Neural progenitor cell (in vitro differentiated cells): ENCODE data around the gene ING2. TPM values are rescaled to one million over a fixed set of nuclear protein-coding genes. Genes with fewer than 3 reads are reported as not detected.
A peak's percentile ranks its signal among the peaks of the same experiment; 100 is the strongest.

ENCODE experiments used
- DNase-seq: peaks from one replicate; pipeline ENCODE4 v3.0.0-alpha.2; 2016; ENCODE audit warnings: low spot score
- H2AFZ ChIP-seq: fragments of 200-600 bp; sonication (generic); replicated peaks from 2 replicates; pipeline ENCODE4 v1.6.1; 2016; ENCODE audit warnings: antibody characterized with exemption
- H3F3A ChIP-seq: fragments of 200-600 bp; sonication (generic); 2 replicates; pipeline ENCODE4 v1.6.1; 2016; ENCODE audit warnings: antibody characterized with exemption, low read depth
- H3K27ac ChIP-seq: fragments of 200-600 bp; sonication (generic); 2 replicates; pipeline ENCODE4 v1.5.1; 2016; ENCODE audit warnings: mild to moderate bottlenecking
- H3K27me3 ChIP-seq: fragments of 200-600 bp; sonication (generic); 2 replicates; pipeline ENCODE4 v1.6.1; 2016; ENCODE audit warnings: mild to moderate bottlenecking, moderate library complexity
- H3K36me3 ChIP-seq: fragments of 200-600 bp; sonication (generic); 2 replicates; pipeline ENCODE4 v1.5.1; 2016
- H3K4me1 ChIP-seq: fragments of 200-600 bp; sonication (generic); 2 replicates; pipeline ENCODE4 v1.6.1; 2016; ENCODE audit warnings: mixed run types
- H3K4me2 ChIP-seq: fragments of 200-600 bp; sonication (generic); 2 replicates; pipeline ENCODE4 v1.6.1; 2016
- H3K4me3 ChIP-seq: fragments of 200-600 bp; sonication (generic); 2 replicates; pipeline ENCODE4 v1.5.1; 2016
- H3K79me2 ChIP-seq: fragments of 200-600 bp; sonication (generic); 2 replicates; pipeline ENCODE4 v1.6.1; 2016; ENCODE audit warnings: low read depth
- H3K9ac ChIP-seq: fragments of 200-600 bp; sonication (generic); 2 replicates; pipeline ENCODE4 v1.6.1; 2016
- H3K9me3 ChIP-seq: fragments of 200-600 bp; sonication (generic); 2 replicates; pipeline ENCODE4 v1.5.1; 2016; ENCODE audit warnings: low read depth
- H4K20me1 ChIP-seq: fragments of 200-600 bp; sonication (generic); 2 replicates; pipeline ENCODE4 v1.6.1; 2016; ENCODE audit warnings: low read depth
- H3K27ac Mint-ChIP-seq: 3 replicates; pipeline ENCODE4 v1.8.0; 2021; ENCODE audit warnings: mixed read lengths
- H3K27me3 Mint-ChIP-seq: 2 replicates; pipeline ENCODE4 v1.8.0; 2022; ENCODE audit warnings: low read depth, mild to moderate bottlenecking, inconsistent platforms, moderate library complexity, mixed read lengths; ENCODE audit not compliant: insufficient read depth
- H3K36me3 Mint-ChIP-seq: 3 replicates; pipeline ENCODE4 v1.8.0; 2021; ENCODE audit warnings: mixed read lengths
- H3K4me1 Mint-ChIP-seq: 3 replicates; pipeline ENCODE4 v1.8.0; 2021; ENCODE audit warnings: mixed read lengths
- H3K4me3 Mint-ChIP-seq: 3 replicates; pipeline ENCODE4 v1.8.0; 2021; ENCODE audit warnings: mild to moderate bottlenecking, moderate library complexity, mixed read lengths
- H3K9me3 Mint-ChIP-seq: 3 replicates; pipeline ENCODE4 v1.8.0; 2020; ENCODE audit warnings: mixed read lengths
- CTCF ChIP-seq: fragments of 200-600 bp; sonication (generic); IDR thresholded peaks from 2 replicates; pipeline ENCODE4 v1.5.1; 2017; ENCODE audit warnings: antibody characterized with exemption, mild to moderate bottlenecking
- EZH2 ChIP-seq: fragments of 200-600 bp; sonication (generic); IDR thresholded peaks from 2 replicates; pipeline ENCODE4 v1.6.1; 2017; ENCODE audit warnings: antibody characterized with exemption, mild to moderate bottlenecking, moderate library complexity
- EZH2phosphoT487 ChIP-seq: fragments of 200-600 bp; sonication (generic); IDR thresholded peaks from 2 replicates; pipeline ENCODE4 v1.6.1; 2017; ENCODE audit warnings: antibody characterized with exemption
- total RNA-seq: library from RNA; depleted of rRNA; stranded (reverse); fragments of >200 nt; gene quantifications from 2 replicates; pipeline ENCODE4 v1.2.3, GENCODE V29; 2015; ENCODE audit warnings: low replicate concordance

The ING2 gene
- total RNA-seq, 1 donor from 2014 or later = 38.0 TPM

GRCh38 chr4:183499801-183500200, 5.1 kb upstream of the ING2 start:
- no peak overlapping the region for H3K9ac ChIP-seq
- no peak overlapping the region for H3K27ac Mint-ChIP-seq
- no peak overlapping the region for H3K4me2 ChIP-seq
- no peaks in the 10 kb centered on the region for H3K36me3 ChIP-seq
- TF ChIP-seq EZH2phosphoT487 (no peak), CTCF (no peak), EZH2 (no peak)
- H3K4me3 Mint-ChIP-seq = no peak overlapping the region
- no peaks in the 10 kb centered on the region for H4K20me1 ChIP-seq
- H3K4me3 ChIP-seq = no peak overlapping the region
- peaks cover 22% of the 10 kb centered on the region for H3K4me1 ChIP-seq
- DNase-seq = no peak
- H3K9me3 ChIP-seq = no peaks in the 10 kb centered on the region
- peaks cover 16% of the 10 kb centered on the region for H3F3A ChIP-seq
- no peak overlapping the region for H3K27ac ChIP-seq
- no peaks in the 10 kb centered on the region for H3K9me3 Mint-ChIP-seq
- peaks cover 10% of the 10 kb centered on the region for H3K36me3 Mint-ChIP-seq
- H3K79me2 ChIP-seq = peaks cover 24% of the 10 kb centered on the region
- no peak overlapping the region for H2AFZ ChIP-seq
- peaks cover 25% of the 10 kb centered on the region for H3K4me1 Mint-ChIP-seq
- no peaks in the 10 kb centered on the region for H3K27me3 ChIP-seq
- no peaks in the 10 kb centered on the region for H3K27me3 Mint-ChIP-seq

GRCh38 chr4:183503497-183504063, 1.3 kb upstream of the ING2 start:
- peaks cover 24% of the 10 kb centered on the region for H4K20me1 ChIP-seq
- no peaks in the 10 kb centered on the region for H3K36me3 Mint-ChIP-seq

GRCh38 chr4:183504064-183504929, 561 bp upstream of the ING2 start:
- H3F3A ChIP-seq = peaks cover 26% of the 10 kb centered on the region
- no peaks in the 10 kb centered on the region for H3K36me3 ChIP-seq
- H3K4me2 ChIP-seq = peak overlapping the region; percentile 92
- Mint-ChIP-seq H3K27me3 (no peaks in the 10 kb centered on the region), H3K4me1 (peaks cover 25% of the 10 kb centered on the region), H3K9me3 (no peaks in the 10 kb centered on the region), H3K36me3 (no peaks in the 10 kb centered on the region), H3K27ac (peak overlapping the region; percentile 52), H3K4me3 (peak overlapping the region; percentile 93)
- H3K9ac ChIP-seq = peak overlapping the region; percentile 70
- H3K4me3 ChIP-seq = peak overlapping the region; percentile 92
- H2AFZ ChIP-seq = peak overlapping the region; percentile 88
- peaks cover 30% of the 10 kb centered on the region for H4K20me1 ChIP-seq
- TF ChIP-seq EZH2phosphoT487 = no peak
- TF ChIP-seq CTCF = peak; percentile 14
- peak; percentile 9 for TF ChIP-seq EZH2
- DNase-seq = peak; percentile 99
- peak overlapping the region; percentile 95 for H3K27ac ChIP-seq
- H3K27me3 ChIP-seq = no peaks in the 10 kb centered on the region
- H3K9me3 ChIP-seq = no peaks in the 10 kb centered on the region
- peaks cover 63% of the 10 kb centered on the region for H3K79me2 ChIP-seq
- peaks cover 19% of the 10 kb centered on the region for H3K4me1 ChIP-seq

More at GRCh38 chr4:183503497-183504063, 1.3 kb upstream of the ING2 start:
- peaks cover 26% of the 10 kb centered on the region for H3F3A ChIP-seq
- peak overlapping the region; percentile 95 for H3K27ac ChIP-seq
- no peaks in the 10 kb centered on the region for H3K27me3 Mint-ChIP-seq
- H3K27ac Mint-ChIP-seq = peak overlapping the region; percentile 52
- no peaks in the 10 kb centered on the region for H3K36me3 ChIP-seq
- peak overlapping the region; percentile 89 for H3K4me3 Mint-ChIP-seq
- H2AFZ ChIP-seq = peak overlapping the region; percentile 88
- H3K4me1 Mint-ChIP-seq = peaks cover 25% of the 10 kb centered on the region
- TF ChIP-seq EZH2 (no peak), EZH2phosphoT487 (no peak), CTCF (no peak)
- H3K4me1 ChIP-seq = peaks cover 19% of the 10 kb centered on the region
- no peaks in the 10 kb centered on the region for H3K9me3 ChIP-seq
- no peak for DNase-seq
- no peaks in the 10 kb centered on the region for H3K27me3 ChIP-seq
- no peaks in the 10 kb centered on the region for H3K9me3 Mint-ChIP-seq
- peaks cover 55% of the 10 kb centered on the region for H3K79me2 ChIP-seq
- H3K4me3 ChIP-seq = peak overlapping the region; percentile 92
- H3K9ac ChIP-seq = peak overlapping the region; percentile 62
- H3K4me2 ChIP-seq = peak overlapping the region; percentile 92
